ENCODE data around the gene TFF2. TPM values are rescaled to one million over a fixed set of nuclear protein-coding genes. Genes with fewer than 3 reads are reported as not detected.

The TFF2 gene
- polyA plus RNA-seq, 3 donors, result not detected

- Histone ChIP-seq H3K4me3 (replicated peaks in 1 of 3; ENCODE audit: low read depth in 2 of 3, low read length in 3 of 3) (no peak overlapping the region), H3K9me3 (replicated peaks in 1 of 2; ENCODE audit: control insufficient read depth in 1 of 2, insufficient read depth in 1 of 2, low read length in 2 of 2) (no peaks in the 10 kb centered on the region), H3K4me1 (ENCODE audit: control insufficient read depth in 1 of 2, insufficient read depth in 2 of 2, low read length in 2 of 2) (no peaks in the 10 kb centered on the region), H4K20me1 (ENCODE audit: insufficient read depth, low read length) (no peaks in the 10 kb centered on the region), H3K79me2 (ENCODE audit: insufficient read depth, low read length) (no peaks in the 10 kb centered on the region), H3K36me3 (replicated peaks in 1 of 2; ENCODE audit: control insufficient read depth in 1 of 2, insufficient read depth in 2 of 2, low read length in 2 of 2) (no peaks in the 10 kb centered on the region), H3K27ac (ENCODE audit: low read depth in 1 of 2, low read length in 2 of 2) (no peak overlapping the region), H3K4me2 (replicated peaks; ENCODE audit: extremely low read depth, low read length, poor library complexity, severe bottlenecking) (no peak overlapping the region), H2AFZ (ENCODE audit: insufficient read depth, low read depth, low read length, poor library complexity, severe bottlenecking) (no peak overlapping the region), H3K9ac (ENCODE audit: insufficient read depth, low read length, poor library complexity, severe bottlenecking) (no peak overlapping the region), H3K27me3 (ENCODE audit: control insufficient read depth in 2 of 2, insufficient read depth in 2 of 2, low read length in 2 of 2) (no peaks in the 10 kb centered on the region)
- peaks cover 0 to 5% (median 2%) of the 10 kb centered on the region in 7 donors for H3K9me3 Mint-ChIP-seq
- intact Hi-C loops (cut with micrococcal nuclease), result no loop called here
- H3K36me3 Mint-ChIP-seq, result no peaks in the 10 kb centered on the region
- H3K27me3 Mint-ChIP-seq (ENCODE audit: low read depth in 3 of 3), result peaks cover 0 to 3% (median 0%) of the 10 kb centered on the region in 3 donors
- no peak for DNase-seq
- H3K4me1 Mint-ChIP-seq, result no peaks in the 10 kb centered on the region
- no peak overlapping the region for H3K27ac Mint-ChIP-seq
- WGBS (ENCODE audit: insufficient coverage), result 96% methylated on average over 14 of the region's 19 CpGs
- no peak for TF ChIP-seq CTCF (IDR thresholded peaks at IDR 0.05)
- H3K4me3 Mint-ChIP-seq, result no peak overlapping the region
These were observed 46.3 kb upstream of the TFF2 start for GRCh38 chr21:42396799-42397745.

- Mint-ChIP-seq H3K9me3 (peaks cover 0 to 1% (median 0%) of the 10 kb centered on the region in 7 donors), H3K4me3 (no peak within 1 kb of the TSS), H3K36me3 (no peaks in the 10 kb centered on the region), H3K27me3 (ENCODE audit: low read depth in 3 of 3) (peaks cover 0 to 5% (median 0%) of the 10 kb centered on the region in 3 donors), H3K27ac (no peak within 1 kb of the TSS), H3K4me1 (no peaks in the 10 kb centered on the region)
- Histone ChIP-seq H3K9ac (ENCODE audit: insufficient read depth, low read length, poor library complexity, severe bottlenecking) (no peak within 1 kb of the TSS), H3K9me3 (replicated peaks in 1 of 2; ENCODE audit: control insufficient read depth in 1 of 2, insufficient read depth in 1 of 2, low read length in 2 of 2) (no peaks in the 10 kb centered on the region), H2AFZ (ENCODE audit: insufficient read depth, low read depth, low read length, poor library complexity, severe bottlenecking) (no peak within 1 kb of the TSS), H3K27ac (ENCODE audit: low read depth in 1 of 2, low read length in 2 of 2) (no peak within 1 kb of the TSS), H3K4me1 (ENCODE audit: control insufficient read depth in 1 of 2, insufficient read depth in 2 of 2, low read length in 2 of 2) (no peaks in the 10 kb centered on the region), H3K4me2 (replicated peaks; ENCODE audit: extremely low read depth, low read length, poor library complexity, severe bottlenecking) (no peak within 1 kb of the TSS), H3K4me3 (replicated peaks in 1 of 3; ENCODE audit: low read depth in 2 of 3, low read length in 3 of 3) (no peak within 1 kb of the TSS), H3K36me3 (replicated peaks in 1 of 2; ENCODE audit: control insufficient read depth in 1 of 2, insufficient read depth in 2 of 2, low read length in 2 of 2) (no peaks in the 10 kb centered on the region), H3K27me3 (ENCODE audit: control insufficient read depth in 2 of 2, insufficient read depth in 2 of 2, low read length in 2 of 2) (no peaks in the 10 kb centered on the region), H3K79me2 (ENCODE audit: insufficient read depth, low read length) (no peaks in the 10 kb centered on the region), H4K20me1 (ENCODE audit: insufficient read depth, low read length) (no peaks in the 10 kb centered on the region)
- intact Hi-C loops (cut with micrococcal nuclease), result no loop called here
- no peak for TF ChIP-seq CTCF (IDR thresholded peaks at IDR 0.05)
- 98% methylated on average over 15 of the region's 17 CpGs for WGBS (ENCODE audit: insufficient coverage)
- DNase-seq, result no peak
These were observed 45.3 kb upstream of the TFF2 start, which contains the start of gene TMPRSS3 for GRCh38 chr21:42395905-42396651. TSS of gene TMPRSS3 (minus strand) at chr21:42396052. CDS start at chr21:42395417, 635 bp downstream.

All from CD14-positive monocyte (primary cell).